Right lobe of liver (tissue), 4 donors: ENCODE data around the gene KSR2.

Experiments
- POLR2A ChIP-seq: fragments of 450-650 bp; IDR thresholded peaks from one replicate; pipeline ENCODE4 v1.6.1; 2017; ENCODE audit warnings: antibody characterized with exemption, mild to moderate bottlenecking
- TF ChIP-seq, protein P1 (sequence below), 4 donors: fragments of 200-600 bp in 3 of 4; fragments of 450-650 bp in 1 of 4; IDR thresholded peaks; one replicate each; pipeline versions ENCODE4 v1.5.1 to v1.8.0; 2016 to 2022; ENCODE audit warnings: antibody characterized with exemption in 4 of 4, mild to moderate bottlenecking in 2 of 4
- donor health status: DM: no; HTN: no; CAD: no.
- donor health status: DM: no; HTN: no; CAD: no.
- donor health status: DM: no; HTN: yes; CAD: no.

GRCh38 chr12:117567644-117568216 is 401.1 kb downstream of the KSR2 start:
- TF ChIP-seq, protein P1, sequence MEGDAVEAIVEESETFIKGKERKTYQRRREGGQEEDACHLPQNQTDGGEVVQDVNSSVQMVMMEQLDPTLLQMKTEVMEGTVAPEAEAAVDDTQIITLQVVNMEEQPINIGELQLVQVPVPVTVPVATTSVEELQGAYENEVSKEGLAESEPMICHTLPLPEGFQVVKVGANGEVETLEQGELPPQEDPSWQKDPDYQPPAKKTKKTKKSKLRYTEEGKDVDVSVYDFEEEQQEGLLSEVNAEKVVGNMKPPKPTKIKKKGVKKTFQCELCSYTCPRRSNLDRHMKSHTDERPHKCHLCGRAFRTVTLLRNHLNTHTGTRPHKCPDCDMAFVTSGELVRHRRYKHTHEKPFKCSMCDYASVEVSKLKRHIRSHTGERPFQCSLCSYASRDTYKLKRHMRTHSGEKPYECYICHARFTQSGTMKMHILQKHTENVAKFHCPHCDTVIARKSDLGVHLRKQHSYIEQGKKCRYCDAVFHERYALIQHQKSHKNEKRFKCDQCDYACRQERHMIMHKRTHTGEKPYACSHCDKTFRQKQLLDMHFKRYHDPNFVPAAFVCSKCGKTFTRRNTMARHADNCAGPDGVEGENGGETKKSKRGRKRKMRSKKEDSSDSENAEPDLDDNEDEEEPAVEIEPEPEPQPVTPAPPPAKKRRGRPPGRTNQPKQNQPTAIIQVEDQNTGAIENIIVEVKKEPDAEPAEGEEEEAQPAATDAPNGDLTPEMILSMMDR (IDR thresholded peaks at IDR 0.05) = no peak
- TF ChIP-seq POLR2A = no peak
